ENCODE measurements around the gene THAP2.

GRCh38 chr12:71665090-71665463, 976 bp downstream of the THAP2 start:
- TF ChIP-seq CTCF (IDR thresholded peaks at IDR 0.05 in 8 of 11, conservative IDR thresholded peaks at IDR 0.05 in 3 of 11) (no peak), POLR2A (IDR thresholded peaks at IDR 0.05) (no peak)
